Esophagus squamous epithelium (tissue), 5 donors: ENCODE measurements around the gene OPN4. TPM values are rescaled to one million over a fixed set of nuclear protein-coding genes. Genes with fewer than 3 reads are reported as not detected.

Source experiments
- DNase-seq: peaks from one replicate; lab custom pipeline; 2025; lab: John Stamatoyannopoulos, UW
- H3K27ac ChIP-seq, 4 donors: fragments of 200-600 bp; sonication (generic); one replicate each; pipeline ENCODE4 v1.5.1; 2016 to 2019; ENCODE audit warnings: mild to moderate bottlenecking in 1 of 4
- H3K27me3 ChIP-seq, 4 donors: fragments of 200-600 bp; sonication (generic); 1 replicate in 3 of 4; 2 replicates in 1 of 4; pipeline versions ENCODE4 v1.5.1 to v1.6.0; 2017 to 2021; ENCODE audit warnings: antibody characterized with exemption in 1 of 4
- H3K36me3 ChIP-seq, 3 donors: fragments of 200-600 bp; sonication (generic); one replicate each; pipeline ENCODE4 v1.5.1; 2016 to 2019
- H3K4me1 ChIP-seq, 3 donors: fragments of 200-600 bp; sonication (generic); one replicate each; pipeline ENCODE4 v1.5.1; 2017 to 2019
- H3K4me3 ChIP-seq, 4 donors: fragments of 200-600 bp; sonication (generic); 1 replicate in 3 of 4; 2 replicates in 1 of 4; pipeline ENCODE4 v1.5.1; 2016 to 2019; ENCODE audit warnings: mild to moderate bottlenecking in 2 of 4, moderate library complexity in 1 of 4
- H3K9me3 ChIP-seq, 3 donors: fragments of 200-600 bp; sonication (generic); one replicate each; pipeline ENCODE4 v1.5.1; 2016 to 2019
- CTCF ChIP-seq, 6 experiments: fragments of 450-650 bp in 4 of 6; fragments of 200-600 bp in 2 of 6; sonication (generic) in 2 of 6; IDR thresholded peaks; one replicate each; pipeline ENCODE4 v1.5.1; 2016 to 2019; ENCODE audit warnings: antibody characterized with exemption in 6 of 6, mild to moderate bottlenecking in 4 of 6, moderate library complexity in 4 of 6
- POLR2A ChIP-seq, 4 donors: fragments of 450-650 bp; IDR thresholded peaks; one replicate each; pipeline ENCODE4 v1.6.1; 2017; ENCODE audit warnings: antibody characterized with exemption in 4 of 4, mild to moderate bottlenecking in 4 of 4, moderate library complexity in 3 of 4
- WGBS, 2 donors: methylation state at CpG; one replicate each; pipeline ENCODE4 v1.1.5; 2018; 5-methylcytosine and 5-hydroxymethylcytosine counted together
- intact Hi-C: fragments of 100-400 bp; cut with DNase I; formaldehyde crosslinking; loops from one replicate; pipeline ENCODE4 v1.15.0; 2022
- total RNA-seq, 4 donors: library from RNA; depleted of rRNA; stranded (reverse); fragments of >200 nt; gene quantifications; one replicate each; pipeline ENCODE4 v1.1.0, GENCODE V29; 2016
- donor health status: DM: yes; HTN: yes; CAD: no.

Gene OPN4
- total RNA-seq, 4 donors from 2014 or later, result not detected

DNA sequence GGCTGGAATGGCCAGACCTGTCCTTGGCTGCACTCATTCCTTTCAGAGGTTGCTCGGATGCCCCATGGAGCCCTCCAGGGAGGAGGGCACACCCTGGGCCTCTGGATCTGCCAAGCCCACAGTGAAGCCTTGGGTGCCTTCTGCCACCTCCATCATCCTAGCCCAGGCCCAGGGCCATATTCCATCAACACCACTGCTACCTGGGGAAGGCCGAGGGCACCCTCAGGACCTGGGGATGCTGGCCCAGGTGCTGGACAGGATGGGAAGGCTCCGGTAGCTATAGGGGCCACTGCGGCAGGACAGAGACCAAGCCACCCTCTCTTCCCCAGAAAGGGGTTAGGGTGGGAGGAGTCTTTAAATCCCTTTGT lies 810 bp downstream of the OPN4 start:
- TF ChIP-seq POLR2A (IDR thresholded peaks at IDR 0.05) (no peak), CTCF (IDR thresholded peaks at IDR 0.05) (no peak)
- intact Hi-C loops, result no loop called here
- Histone ChIP-seq H3K4me3 (no peak overlapping the region), H3K36me3 (no peaks in the 10 kb centered on the region), H3K27ac (no peak overlapping the region), H3K27me3 (peaks cover 0 to 31% (median 0%) of the 10 kb centered on the region in 4 donors), H3K4me1 (peaks cover 0 to 20% (median 0%) of the 10 kb centered on the region in 3 donors), H3K9me3 (no peaks in the 10 kb centered on the region)
- no peak for DNase-seq
- WGBS, 2 donors, result 100% methylated on average over 1 of the region's 4 CpGs; no CpG with 5 or more reads in 1 of the 2 donors

DNA sequence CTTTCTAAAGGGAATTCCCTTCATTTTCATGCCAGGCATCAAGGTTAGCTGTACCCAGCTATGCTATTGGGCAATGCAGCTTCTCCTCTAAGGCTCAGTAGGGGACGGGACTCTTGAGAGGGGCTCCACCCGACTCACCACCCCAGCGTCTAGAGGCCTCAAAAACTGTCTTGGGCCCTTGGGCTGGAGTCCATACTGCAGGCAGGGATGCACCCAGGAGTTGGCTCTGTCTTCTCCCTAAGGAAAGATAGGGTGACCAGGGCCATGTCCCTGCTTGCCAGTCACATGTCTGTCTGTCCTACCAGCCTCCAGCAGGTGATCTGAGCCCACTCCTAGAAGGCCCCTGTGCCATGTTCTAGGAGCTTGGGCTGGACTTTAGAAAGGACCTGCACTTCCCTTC lies 1.2 kb downstream of the OPN4 start:
- WGBS, 2 donors, result 89% methylated on average over 3 of the region's 3 CpGs; no CpG with 5 or more reads in 1 of the 2 donors
- Histone ChIP-seq H3K27me3 (peaks cover 0 to 30% (median 0%) of the 10 kb centered on the region in 4 donors), H3K4me3 (no peak overlapping the region), H3K27ac (no peak overlapping the region), H3K4me1 (peaks cover 0 to 19% (median 0%) of the 10 kb centered on the region in 3 donors), H3K9me3 (no peaks in the 10 kb centered on the region), H3K36me3 (no peaks in the 10 kb centered on the region)
- TF ChIP-seq CTCF (IDR thresholded peaks at IDR 0.05) (no peak), POLR2A (IDR thresholded peaks at IDR 0.05) (no peak)
- DNase-seq, result no peak
- intact Hi-C loops, result no loop called here

- TF ChIP-seq CTCF (IDR thresholded peaks at IDR 0.05) (no peak), POLR2A (IDR thresholded peaks at IDR 0.05) (no peak)
- no peaks in the 10 kb centered on the region for H3K9me3 ChIP-seq
- no peaks in the 10 kb centered on the region for H3K36me3 ChIP-seq
- no peak overlapping the region for H3K4me3 ChIP-seq
- no peak for DNase-seq
- WGBS, 2 donors, result 82 to 97% methylated on average over 6 of the region's 8 CpGs
- intact Hi-C loops, result no loop called here
- peaks cover 0 to 16% (median 0%) of the 10 kb centered on the region in 4 donors for H3K27me3 ChIP-seq
- H3K27ac ChIP-seq, result no peak overlapping the region
- H3K4me1 ChIP-seq, result peaks cover 0 to 22% (median 0%) of the 10 kb centered on the region in 3 donors
Observed at GRCh38 chr10:86657011-86657395, 2.7 kb downstream of the OPN4 start.

GRCh38 chr10:86657396-86658011 lies 3.2 kb downstream of the OPN4 start:
- Histone ChIP-seq H3K27ac (no peak overlapping the region), H3K9me3 (no peaks in the 10 kb centered on the region), H3K4me3 (no peak overlapping the region), H3K4me1 (peaks cover 0 to 22% (median 0%) of the 10 kb centered on the region in 3 donors), H3K27me3 (peaks cover 0 to 13% (median 0%) of the 10 kb centered on the region in 4 donors), H3K36me3 (no peaks in the 10 kb centered on the region)
- intact Hi-C loops, result no loop called here
- no peak for DNase-seq
- 62 to 79% methylated on average over 17 to 19 of the region's 19 CpGs for WGBS, 2 donors
- TF ChIP-seq CTCF (IDR thresholded peaks at IDR 0.05), result no peak
- TF ChIP-seq POLR2A (IDR thresholded peaks at IDR 0.05), result no peak

DNA sequence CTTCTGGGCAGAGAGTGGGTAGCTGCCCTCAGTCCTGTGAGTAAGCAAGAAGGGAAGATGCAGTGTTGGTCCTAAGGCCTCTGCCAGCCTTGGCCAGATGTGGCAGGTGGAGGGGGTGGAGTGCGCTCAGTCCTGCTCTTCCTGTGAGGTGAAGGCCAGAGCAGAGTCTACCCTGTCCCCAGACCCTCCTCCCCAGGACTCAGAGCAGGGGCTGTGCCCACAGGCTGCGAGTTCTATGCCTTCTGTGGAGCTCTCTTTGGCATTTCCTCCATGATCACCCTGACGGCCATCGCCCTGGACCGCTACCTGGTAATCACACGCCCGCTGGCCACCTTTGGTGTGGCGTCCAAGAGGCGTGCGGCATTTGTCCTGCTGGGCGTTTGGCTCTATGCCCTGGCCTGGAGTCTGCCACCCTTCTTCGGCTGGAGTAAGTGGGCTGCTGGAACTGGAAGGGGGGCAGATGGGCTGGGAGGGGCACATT lies 4.0 kb downstream of the OPN4 start:
- Histone ChIP-seq H3K27me3 (peaks cover 0 to 12% (median 0%) of the 10 kb centered on the region in 4 donors), H3K9me3 (no peaks in the 10 kb centered on the region), H3K27ac (no peak overlapping the region), H3K36me3 (no peaks in the 10 kb centered on the region), H3K4me3 (no peak overlapping the region), H3K4me1 (peaks cover 0 to 18% (median 0%) of the 10 kb centered on the region in 3 donors)
- no peak for DNase-seq
- intact Hi-C loops, result no loop called here
- TF ChIP-seq POLR2A (IDR thresholded peaks at IDR 0.05) (no peak), CTCF (IDR thresholded peaks at IDR 0.05) (no peak)
- WGBS, 2 donors, result 89% methylated on average over 1 of the region's 12 CpGs; no CpG with 5 or more reads in 1 of the 2 donors
